Adrenal gland (tissue), 5 donors: ENCODE measurements around the gene CCDC57.

ENCODE experiments used
- CTCF ChIP-seq, 6 experiments: fragments of 450-650 bp in 4 of 6; fragments of 200-600 bp in 2 of 6; sonication (generic) in 1 of 6; IDR thresholded peaks; 1 replicate in 5 of 6; 2 replicates in 1 of 6; pipeline versions ENCODE4 v1.5.1 to v1.8.0; 2016 to 2021; ENCODE audit warnings: antibody characterized with exemption in 6 of 6, mild to moderate bottlenecking in 2 of 6, moderate library complexity in 1 of 6
- POLR2A ChIP-seq, 2 donors: fragments of 450-650 bp; IDR thresholded peaks; one replicate each; pipeline ENCODE4 v1.6.1; 2017; ENCODE audit warnings: antibody characterized with exemption in 2 of 2, mild to moderate bottlenecking in 2 of 2, moderate library complexity in 1 of 2
- donor health status: DM: no; HTN: no; CAD: no.

- no peak for TF ChIP-seq CTCF (IDR thresholded peaks at IDR 0.05)
- no peak for TF ChIP-seq POLR2A (IDR thresholded peaks at IDR 0.05)
These were observed 31.2 kb upstream of the CCDC57 start for GRCh38 chr17:82243648-82244412.
